ENCODE results near the gene OR5B2.
"Not testable (repeated sequence)": the region's sequence is repeated elsewhere in the genome, so short reads cannot be mapped to it uniquely, and the experiment has no call there.

OR5B2 gene

DNA sequence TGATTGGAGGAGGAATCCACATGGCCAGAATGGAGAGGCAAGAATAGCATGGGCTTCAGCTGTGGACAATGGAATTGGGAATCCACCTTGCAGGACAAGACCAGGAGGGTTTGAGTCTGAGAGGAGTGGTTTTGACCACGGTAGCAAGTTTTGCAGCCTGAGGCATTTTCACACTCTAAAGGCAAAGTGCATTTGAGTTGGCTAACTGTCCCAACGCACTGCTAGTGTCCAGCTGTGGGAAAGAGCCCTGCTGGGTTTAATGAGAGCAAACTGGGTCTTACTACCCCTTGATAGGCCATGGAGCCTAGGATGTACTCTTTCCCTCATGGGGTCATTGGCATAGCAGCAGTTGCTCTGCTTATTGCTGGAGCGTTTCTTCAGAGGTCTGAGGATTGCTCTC, at the start of gene OR5B2:
Gene OR5B2, minus strand, starts transcription at position 101 of the 400 bp plus-strand sequence. CDS start 4,860 bp downstream, outside the sequence.
- DNase-seq (ENCODE audit: low read depth in 2 of 2) = no peak

DNA sequence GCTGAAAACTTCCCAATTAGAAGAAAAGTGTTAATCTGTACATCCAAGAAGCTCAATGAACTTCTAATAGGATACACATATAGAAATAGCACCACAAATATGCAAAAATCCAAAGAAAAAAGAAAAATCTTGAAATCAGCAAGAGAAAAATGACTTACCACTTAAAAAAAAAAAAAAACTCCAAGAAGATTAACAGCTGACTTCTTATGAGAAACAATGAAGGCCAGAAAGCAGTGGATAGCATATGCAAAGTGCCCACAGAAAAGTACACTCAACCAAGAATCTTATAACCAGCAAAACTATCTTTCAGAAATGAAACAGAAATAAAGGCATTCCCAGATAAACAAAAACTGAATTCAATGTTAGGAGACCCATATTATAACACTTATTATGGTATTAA, 44.0 kb upstream of the OR5B2 start:
- no peak for DNase-seq (ENCODE audit: low read depth in 2 of 2)

DNA sequence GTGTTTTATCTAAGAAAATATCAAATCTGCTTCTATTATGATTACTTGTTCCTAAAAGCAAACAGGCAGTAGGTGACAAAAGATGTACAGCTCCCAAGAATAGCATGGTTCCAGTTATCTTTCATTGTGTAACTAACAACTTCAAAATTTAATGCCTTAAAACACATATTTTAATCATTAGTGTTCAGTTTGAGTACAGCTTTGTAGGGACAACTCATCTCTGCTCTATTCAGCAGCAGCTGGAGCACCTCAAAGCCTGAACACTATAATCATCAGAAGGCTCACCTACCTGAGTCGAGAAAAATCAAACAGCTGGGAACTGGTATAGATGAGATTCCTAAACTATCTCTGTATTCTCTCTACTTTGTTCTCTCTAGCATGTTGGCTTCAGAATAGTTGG, 38.4 kb upstream of the OR5B2 start:
- no peak for DNase-seq (ENCODE audit: low read depth in 2 of 2)

- no peak for DNase-seq (ENCODE audit: low read depth in 2 of 2)
Observed at GRCh38 chr11:58465690-58466089, 37.8 kb upstream of the OR5B2 start.

DNA sequence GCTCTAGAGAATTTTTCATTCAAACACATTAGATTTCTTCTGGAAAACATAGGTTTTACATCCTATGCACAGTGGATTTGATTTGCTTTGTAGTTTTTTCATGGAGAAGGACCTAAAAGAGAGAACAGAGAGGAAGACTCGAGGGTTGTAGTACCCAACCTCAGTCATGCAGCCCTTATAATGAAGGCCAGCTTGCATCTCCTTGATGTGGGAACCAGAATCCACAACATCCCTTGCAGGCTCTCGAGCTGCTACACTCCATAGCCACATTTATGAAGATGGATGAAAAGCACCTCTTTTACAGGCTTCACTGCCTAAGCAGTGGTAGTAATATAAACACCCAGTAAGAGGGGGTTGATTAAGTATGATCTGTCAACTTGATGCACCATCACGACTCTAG, 23.7 kb upstream of the OR5B2 start:
- DNase-seq (ENCODE audit: low read depth in 2 of 2) = no peak

- DNase-seq (ENCODE audit: low read depth in 2 of 2) = no peak
Observed at GRCh38 chr11:58446294-58446693, 18.4 kb upstream of the OR5B2 start.

DNA sequence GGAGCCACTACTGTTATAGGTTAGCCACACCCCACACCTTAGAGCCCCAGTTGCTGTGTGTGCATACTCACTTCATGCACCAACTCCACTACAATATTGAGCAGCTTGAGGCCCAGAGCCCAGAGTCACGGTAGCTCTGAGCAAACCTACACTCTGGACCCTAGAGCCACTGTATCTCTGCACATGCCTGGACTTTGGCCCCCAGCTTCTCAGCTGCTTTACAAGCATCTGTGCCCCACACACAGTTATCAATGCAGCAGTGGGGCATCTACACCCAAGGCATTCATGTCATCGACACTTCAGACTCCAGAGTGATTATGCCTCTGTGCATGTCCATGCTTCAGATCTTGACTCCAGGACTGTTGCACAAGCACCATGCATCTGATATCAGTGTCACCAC, 16.4 kb upstream of the OR5B2 start:
- no peak for DNase-seq (ENCODE audit: low read depth in 2 of 2)

DNA sequence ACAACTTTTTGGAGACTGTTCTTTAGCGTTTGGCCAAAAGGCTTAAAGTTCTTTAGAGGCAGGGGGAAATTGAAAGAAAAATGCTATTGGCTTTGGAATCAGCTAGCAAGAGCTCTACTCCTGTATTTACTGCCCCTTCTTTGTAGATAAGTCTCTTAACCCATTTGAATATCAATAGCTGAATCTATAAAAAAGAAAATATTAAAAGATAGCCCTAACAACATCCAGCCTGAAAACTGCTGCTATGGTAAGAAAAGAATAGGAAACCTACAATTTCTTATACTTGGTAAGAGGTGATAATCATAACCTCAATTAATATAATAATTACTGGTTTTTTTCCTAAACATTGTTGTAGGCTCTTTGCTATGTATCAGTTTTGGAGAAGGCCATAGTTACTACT, 14.2 kb upstream of the OR5B2 start, which contains the start of gene OR5B12:
Gene OR5B12, minus strand, starts transcription at position 101 of the 400 bp plus-strand sequence. CDS start 2,085 bp downstream, outside the sequence.
- no peak for DNase-seq (ENCODE audit: low read depth in 2 of 2)

- DNase-seq (ENCODE audit: low read depth in 2 of 2) = no peak
Observed at GRCh38 chr11:58438486-58438885, 10.6 kb upstream of the OR5B2 start.

GRCh38 chr11:58434217-58434616, 6.3 kb upstream of the OR5B2 start:
- DNase-seq (ENCODE audit: low read depth in 2 of 2) = no peak

DNA sequence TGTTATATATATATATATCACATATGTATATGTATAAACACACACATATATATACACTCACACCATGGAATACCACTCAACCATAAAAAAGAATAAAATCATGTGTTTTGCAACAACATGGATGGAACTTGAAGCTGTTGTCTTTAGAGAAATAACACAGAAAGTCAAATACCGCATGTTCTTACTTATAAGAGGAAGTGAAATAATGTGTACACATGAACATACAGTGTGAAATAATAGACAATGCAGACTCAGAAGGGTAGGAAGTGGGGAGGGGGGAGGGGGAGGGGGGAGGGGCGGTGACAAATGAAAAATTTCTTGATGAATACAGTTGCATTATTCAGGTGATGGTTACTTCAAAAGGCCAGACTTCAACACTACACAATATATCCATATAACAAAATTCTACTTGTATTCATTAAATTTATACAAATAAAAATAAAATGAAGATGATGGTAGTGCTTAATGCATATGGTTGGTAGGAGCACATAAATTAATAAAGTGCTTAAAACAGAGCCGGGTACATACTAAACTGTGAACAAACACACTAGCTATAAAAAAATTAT, 5.8 kb upstream of the OR5B2 start:
- DNase-seq (ENCODE audit: low read depth in 2 of 2) = no peak

- no peak for DNase-seq (ENCODE audit: low read depth in 2 of 2)
Observed at GRCh38 chr11:58429273-58429672, 1.4 kb upstream of the OR5B2 start.

GRCh38 chr11:58406774-58407173, 21.1 kb downstream of the OR5B2 start, which contains the start of gene OR5B3:
Gene OR5B3, minus strand, starts transcription at chr11:58406874. Its CDS starts 3,465 bp downstream, at chr11:58403409.
- no peak for DNase-seq (ENCODE audit: low read depth in 2 of 2)

DNA sequence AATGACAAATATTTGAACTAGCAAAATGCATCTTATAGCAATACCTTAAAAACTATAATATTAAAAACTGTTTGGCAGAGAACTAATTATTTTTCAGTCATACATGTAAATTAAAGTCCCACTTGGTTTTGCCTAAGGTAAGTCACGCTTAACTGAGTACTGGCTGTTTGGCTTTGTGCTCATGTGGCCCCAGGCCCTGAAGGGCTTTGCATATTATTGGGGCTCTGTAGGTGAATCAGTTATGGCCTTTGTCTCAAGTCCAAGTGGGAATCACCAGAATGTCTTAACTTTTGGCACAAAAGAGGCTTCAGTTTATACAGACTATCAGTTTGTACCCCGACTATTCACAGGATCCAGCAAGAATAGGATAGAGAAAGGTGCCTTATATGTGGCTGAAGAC, 28.3 kb downstream of the OR5B2 start:
- not testable (repeated sequence) for DNase-seq (ENCODE audit: low read depth in 2 of 2)

- DNase-seq (ENCODE audit: low read depth in 2 of 2) = no peak
Observed at GRCh38 chr11:58395581-58395980, 32.3 kb downstream of the OR5B2 start.

DNA sequence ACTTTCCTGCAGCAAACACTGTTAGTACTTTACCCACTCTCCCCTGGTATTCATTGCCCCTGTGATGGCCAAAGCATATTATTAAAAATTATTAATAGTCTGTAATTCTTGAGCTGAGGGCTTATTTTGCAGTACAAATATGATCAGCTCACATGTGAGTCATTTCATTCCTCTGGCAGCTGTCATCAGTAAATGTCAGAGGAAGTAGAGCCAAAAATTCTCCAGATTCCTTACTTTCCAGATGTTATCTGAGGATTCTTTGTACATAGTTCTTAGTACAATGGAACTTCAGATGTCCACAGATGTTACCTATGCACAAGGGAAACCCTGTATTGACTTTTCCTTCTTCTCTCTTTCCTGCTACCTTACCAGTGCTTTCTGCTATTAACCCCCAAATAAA, 33.7 kb downstream of the OR5B2 start:
- DNase-seq (ENCODE audit: low read depth in 2 of 2) = no peak

- DNase-seq (ENCODE audit: low read depth in 2 of 2) = no peak
Observed at GRCh38 chr11:58392746-58393145, 35.2 kb downstream of the OR5B2 start.

DNA sequence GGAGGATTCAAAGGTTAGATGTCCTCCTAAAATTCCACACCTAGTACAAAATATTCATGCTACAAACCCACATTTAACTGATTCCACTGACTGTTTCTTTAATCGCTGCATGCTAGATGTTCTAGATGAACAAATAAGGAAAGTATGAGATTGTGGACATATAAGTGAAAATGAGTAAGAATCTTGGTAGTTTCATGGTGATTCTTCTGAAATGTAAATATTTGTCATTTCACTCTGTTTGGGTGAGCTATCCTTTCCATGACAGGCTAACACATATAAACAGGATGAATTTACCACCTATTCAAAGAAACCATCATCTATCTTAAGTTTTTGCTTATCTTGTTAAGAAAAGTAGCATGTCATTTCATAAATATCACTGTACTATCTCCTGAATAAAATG, 36.0 kb downstream of the OR5B2 start:
- DNase-seq (ENCODE audit: low read depth in 2 of 2) = no peak

GRCh38 chr11:58390551-58391063, 37.3 kb downstream of the OR5B2 start:
- DNase-seq (ENCODE audit: low read depth in 2 of 2) = no peak

All from stimulated activated CD8-positive, alpha-beta memory T cell treated with anti-CD3 and anti-CD28 coated beads, Interleukin-15, amount 100 ng/mL, for 4 hours (primary cell).